ENCODE results near the gene C1orf159. TPM values are rescaled to one million over a fixed set of nuclear protein-coding genes. Genes with fewer than 3 reads are reported as not detected.
"Not testable (repeated sequence)": the region's sequence is repeated elsewhere in the genome, so short reads cannot be mapped to it uniquely, and the experiment has no call there.

Gene C1orf159
- total RNA-seq, 1 experiment from 2014 or later, result 19.8 TPM

GRCh38 chr1:1083416-1084371, 32.2 kb downstream of the C1orf159 start:
- no peak for DNase-seq (ENCODE audit: low read depth)

- DNase-seq (ENCODE audit: low read depth), result no peak
Observed at GRCh38 chr1:1082776-1083415, 33.0 kb downstream of the C1orf159 start.

GRCh38 chr1:1082239-1082775, 33.6 kb downstream of the C1orf159 start:
- DNase-seq (ENCODE audit: low read depth), result no peak

GRCh38 chr1:1081311-1082238, 34.3 kb downstream of the C1orf159 start:
- no peak for DNase-seq (ENCODE audit: low read depth)

GRCh38 chr1:1080951-1081310, 35.0 kb downstream of the C1orf159 start:
- no peak for DNase-seq (ENCODE audit: low read depth)

- no peak for DNase-seq (ENCODE audit: low read depth)
Observed at GRCh38 chr1:1080122-1080757, 35.6 kb downstream of the C1orf159 start.

GRCh38 chr1:1079408-1080121, 36.3 kb downstream of the C1orf159 start:
- peak; percentile 96 for DNase-seq (ENCODE audit: low read depth)

- DNase-seq (ENCODE audit: low read depth), result not testable (repeated sequence)
Observed at GRCh38 chr1:1077396-1077795, 38.5 kb downstream of the C1orf159 start.

- DNase-seq (ENCODE audit: low read depth), result no peak
Observed at GRCh38 chr1:1075148-1075935, 40.5 kb downstream of the C1orf159 start.

- DNase-seq (ENCODE audit: low read depth), result no peak
Observed at GRCh38 chr1:1074631-1075147, 41.2 kb downstream of the C1orf159 start.

GRCh38 chr1:1073743-1074587, 41.9 kb downstream of the C1orf159 start, which contains the start of gene RNF223:
RNF223 (minus strand) TSS chr1:1074306; CDS start chr1:1072566, 1,740 bp downstream.
- DNase-seq (ENCODE audit: low read depth), result no peak

- DNase-seq (ENCODE audit: low read depth), result no peak
Observed at GRCh38 chr1:1072849-1073742, 42.8 kb downstream of the C1orf159 start.

- DNase-seq (ENCODE audit: low read depth), result no peak
Observed at GRCh38 chr1:1072299-1072848, 43.5 kb downstream of the C1orf159 start.

- no peak for DNase-seq (ENCODE audit: low read depth)
Observed at GRCh38 chr1:1071486-1072298, 44.2 kb downstream of the C1orf159 start.
